Activated T-cell treated with anti-CD3 and anti-CD28 coated beads, Interleukin-2, amount 50 U/mL, for 48 hours (primary cell): ENCODE results near the gene DYNC1H1.

Source experiments
- DNase-seq, 2 experiments: peaks; one replicate each; pipeline ENCODE4 v3.0.0-alpha.2; 2020

The DYNC1H1 gene

GRCh38 chr14:102005336-102005735 lies 41.0 kb downstream of the DYNC1H1 start:
- DNase-seq = no peak

GRCh38 chr14:102007916-102008418 lies 43.6 kb downstream of the DYNC1H1 start:
- no peak for DNase-seq

- no peak for DNase-seq
These were observed 44.5 kb downstream of the DYNC1H1 start for GRCh38 chr14:102008891-102009290.

DNA sequence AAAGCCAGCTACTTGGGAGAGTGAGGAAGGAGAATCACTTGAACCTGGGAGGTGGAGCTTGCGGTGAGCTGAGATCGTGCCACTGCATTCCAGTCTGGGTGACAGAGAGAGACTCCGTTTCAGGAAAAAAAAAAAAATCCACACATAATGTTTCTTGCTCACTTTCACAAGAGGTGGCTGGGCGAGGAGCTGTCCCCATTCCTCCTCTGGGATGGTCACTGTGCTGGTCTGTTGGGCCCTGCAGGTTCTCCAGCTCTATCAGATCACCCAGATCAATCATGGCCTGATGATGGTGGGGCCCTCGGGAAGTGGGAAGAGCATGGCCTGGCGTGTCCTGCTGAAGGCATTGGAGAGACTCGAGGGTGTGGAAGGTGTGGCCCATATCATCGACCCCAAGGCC lies 47.3 kb downstream of the DYNC1H1 start:
- DNase-seq = no peak

- no peak for DNase-seq
These were observed 48.0 kb downstream of the DYNC1H1 start for GRCh38 chr14:102012336-102012735.

GRCh38 chr14:102013669-102014200 lies 49.4 kb downstream of the DYNC1H1 start:
- DNase-seq = no peak

DNA sequence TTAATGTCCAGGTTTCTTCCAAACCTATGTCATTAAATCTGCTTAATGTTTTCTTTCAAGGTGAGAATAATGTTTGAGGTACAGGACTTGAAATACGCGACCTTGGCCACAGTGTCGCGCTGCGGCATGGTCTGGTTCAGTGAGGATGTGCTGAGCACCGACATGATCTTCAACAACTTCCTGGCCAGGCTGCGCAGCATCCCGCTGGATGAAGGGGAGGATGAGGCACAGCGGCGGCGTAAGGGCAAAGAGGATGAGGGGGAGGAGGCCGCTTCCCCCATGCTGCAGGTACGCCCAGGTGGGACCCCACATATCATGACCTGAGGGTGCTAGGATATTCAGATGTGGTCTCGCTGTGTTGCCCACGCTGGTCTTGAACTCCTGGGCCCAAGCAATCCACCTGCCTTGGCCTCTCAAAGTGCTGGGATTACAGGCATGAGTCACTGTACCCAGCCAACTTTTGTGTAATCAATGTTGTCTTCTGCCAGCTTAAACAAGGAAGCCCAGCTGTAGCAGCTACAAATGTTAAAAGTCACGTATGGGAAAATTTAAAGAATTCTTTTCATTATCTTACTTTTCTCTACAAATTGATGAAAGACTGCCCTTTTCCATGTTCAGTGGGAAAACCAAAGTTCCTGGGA lies 50.8 kb downstream of the DYNC1H1 start:
- no peak for DNase-seq

GRCh38 chr14:102015771-102016170 lies 51.4 kb downstream of the DYNC1H1 start:
- DNase-seq = no peak

DNA sequence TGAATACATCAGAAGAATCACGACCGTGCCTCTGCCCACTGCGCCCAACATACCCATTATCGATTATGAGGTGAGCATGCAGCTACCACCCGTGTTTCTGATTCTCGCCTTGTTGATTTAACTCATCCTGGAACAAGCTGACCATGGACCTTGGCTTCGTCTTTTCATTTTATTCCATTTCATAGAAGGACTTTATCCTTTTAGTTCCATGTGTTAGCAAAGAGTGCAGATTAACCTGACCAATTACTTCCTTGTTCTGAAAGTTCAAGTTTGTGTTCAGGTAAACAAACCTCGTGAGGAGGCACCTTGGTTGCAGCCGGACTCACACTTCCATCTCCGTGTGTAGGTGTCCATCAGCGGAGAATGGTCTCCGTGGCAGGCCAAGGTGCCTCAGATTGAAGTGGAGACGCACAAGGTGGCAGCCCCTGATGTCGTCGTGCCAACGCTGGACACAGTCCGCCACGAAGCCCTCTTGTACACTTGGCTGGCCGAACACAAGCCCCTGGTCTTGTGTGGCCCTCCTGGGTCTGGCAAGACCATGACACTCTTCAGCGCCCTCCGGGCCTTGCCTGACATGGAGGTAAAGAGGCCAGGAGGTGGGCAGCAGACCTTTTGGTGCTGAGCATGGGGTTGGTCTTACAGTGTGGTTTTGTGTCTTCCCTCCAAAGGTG lies 52.2 kb downstream of the DYNC1H1 start:
- DNase-seq = no peak

DNA sequence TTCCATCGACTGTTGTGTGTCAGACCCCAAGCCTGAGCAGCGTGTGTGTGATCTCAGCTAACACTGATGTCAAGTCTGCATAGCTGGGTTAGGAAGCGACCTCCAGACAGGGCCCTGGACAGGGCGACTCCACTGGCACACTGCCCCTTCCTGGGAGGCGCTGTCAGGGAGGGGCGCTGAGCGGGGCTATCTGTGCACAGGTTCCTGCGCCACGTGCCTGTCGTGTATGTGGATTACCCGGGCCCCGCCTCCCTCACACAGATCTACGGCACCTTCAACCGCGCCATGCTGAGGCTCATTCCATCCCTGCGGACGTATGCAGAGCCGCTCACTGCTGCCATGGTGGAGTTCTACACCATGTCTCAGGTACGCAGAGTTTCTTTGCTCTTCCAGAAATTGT lies 53.9 kb downstream of the DYNC1H1 start:
- no peak for DNase-seq

DNA sequence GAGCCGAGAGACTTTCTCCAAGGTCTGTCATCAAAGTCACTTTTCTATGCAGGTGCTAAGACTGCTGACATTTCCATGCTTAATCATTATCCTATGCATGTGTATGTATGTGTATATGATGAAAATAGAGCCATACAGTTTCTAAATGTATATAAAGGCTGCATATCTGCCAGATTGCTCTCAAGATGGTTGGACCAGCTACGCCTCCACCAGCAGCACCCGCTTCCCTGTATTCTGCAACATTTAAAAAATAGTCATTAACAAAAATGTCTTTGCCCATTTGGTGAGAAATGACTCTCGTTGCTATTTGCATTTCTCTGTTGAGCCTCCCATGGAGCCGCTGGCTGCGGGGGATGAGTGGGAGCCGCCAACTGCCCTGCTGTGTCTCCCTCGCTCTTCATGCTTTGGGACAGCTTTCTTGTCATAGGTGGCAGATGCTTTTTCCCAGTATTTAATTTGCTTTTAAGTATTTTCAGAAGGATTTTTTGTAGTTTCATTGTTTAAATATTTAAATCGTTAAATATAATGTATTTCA lies 54.7 kb downstream of the DYNC1H1 start:
- no peak for DNase-seq

- peak; percentile 71 to 74 for DNase-seq
These were observed 55.9 kb downstream of the DYNC1H1 start for GRCh38 chr14:102020058-102020971.

GRCh38 chr14:102026934-102027333 lies 62.6 kb downstream of the DYNC1H1 start:
- no peak for DNase-seq

- no peak for DNase-seq
These were observed 63.6 kb downstream of the DYNC1H1 start for GRCh38 chr14:102027951-102028350.

- DNase-seq = no peak
These were observed 64.4 kb downstream of the DYNC1H1 start for GRCh38 chr14:102028733-102029132.

GRCh38 chr14:102029956-102030355 lies 65.6 kb downstream of the DYNC1H1 start:
- DNase-seq = no peak

- no peak for DNase-seq
These were observed 68.9 kb downstream of the DYNC1H1 start for GRCh38 chr14:102033241-102033640.

GRCh38 chr14:102034301-102034700 lies 69.9 kb downstream of the DYNC1H1 start:
- DNase-seq = no peak

DNA sequence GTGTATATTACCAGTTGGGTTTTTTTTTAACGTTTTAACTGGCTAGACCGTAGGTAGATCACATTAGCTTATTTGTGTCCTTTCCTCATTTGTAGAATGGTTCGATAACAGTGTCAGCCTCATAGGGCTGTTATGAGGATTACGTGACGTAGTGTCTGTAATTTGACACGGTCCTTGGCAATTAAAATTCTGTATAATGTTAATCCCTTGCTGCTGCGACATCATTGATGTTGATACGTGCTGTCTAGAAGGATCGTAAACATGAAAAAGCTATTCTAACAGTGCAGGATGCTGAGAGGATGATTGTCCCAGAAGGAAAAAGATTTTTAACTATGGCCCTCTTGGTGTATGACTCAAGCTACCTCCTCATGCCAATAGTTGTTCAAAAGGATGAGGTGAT lies 71.5 kb downstream of the DYNC1H1 start:
- no peak for DNase-seq

- DNase-seq = no peak
These were observed 73.3 kb downstream of the DYNC1H1 start for GRCh38 chr14:102037686-102038085.

GRCh38 chr14:102039157-102039556 lies 74.8 kb downstream of the DYNC1H1 start:
- no peak for DNase-seq

- DNase-seq = no peak
These were observed 75.8 kb downstream of the DYNC1H1 start for GRCh38 chr14:102040153-102040552.

GRCh38 chr14:102042699-102043098 lies 78.3 kb downstream of the DYNC1H1 start:
- no peak for DNase-seq
